ENCODE results near the gene CDC25B. TPM values are rescaled to one million over a fixed set of nuclear protein-coding genes. Genes with fewer than 3 reads are reported as not detected.

Gene CDC25B
- total and polyA plus RNA-seq, 2 experiments from 2014 or later, result 15.1 to 21.9 TPM

- no peak for TF ChIP-seq EZH2phosphoT487 (IDR thresholded peaks at IDR 0.05; ENCODE audit: low read depth, severe bottlenecking, unreplicated experiment)
- TF ChIP-seq EZH2 (IDR thresholded peaks at IDR 0.05; ENCODE audit: borderline replicate concordance), result no peak
- TF ChIP-seq CTCF (IDR thresholded peaks at IDR 0.05; ENCODE audit: poor library complexity), result no peak
- no peaks in the 10 kb centered on the region for H3K9me3 ChIP-seq (ENCODE audit: low read depth)
- no peak overlapping the region for H2AFZ ChIP-seq
- no peak overlapping the region for H3K4me3 ChIP-seq
- WGBS (ENCODE audit: low lambda C conversion rate, missing lambda C conversion rate), result 94% methylated on average over 11 of the region's 11 CpGs
- no peaks in the 10 kb centered on the region for H3K9me2 ChIP-seq (replicated peaks; ENCODE audit: insufficient read depth)
- H4K20me1 ChIP-seq (ENCODE audit: insufficient read depth, poor library complexity, severe bottlenecking), result no peaks in the 10 kb centered on the region
- peaks cover 10% of the 10 kb centered on the region for H3K79me2 ChIP-seq
- peaks cover 42% of the 10 kb centered on the region for H3K4me1 ChIP-seq (ENCODE audit: insufficient read depth)
- H3K27me3 ChIP-seq, result no peaks in the 10 kb centered on the region
- H3K4me2 ChIP-seq, result no peak overlapping the region
- no peak overlapping the region for H3K27ac ChIP-seq
- no peak for DNase-seq (ENCODE audit: low spot score)
- H3K36me3 ChIP-seq (replicated peaks; ENCODE audit: insufficient read depth, low read depth), result no peaks in the 10 kb centered on the region
These were observed 6.6 kb downstream of the CDC25B start for GRCh38 chr20:3802524-3803239.

- WGBS (ENCODE audit: low lambda C conversion rate, missing lambda C conversion rate), result 96% methylated on average over 14 of the region's 14 CpGs
- Histone ChIP-seq H3K4me2 (no peak overlapping the region), H3K27me3 (no peaks in the 10 kb centered on the region), H3K4me3 (no peak overlapping the region), H3K79me2 (peaks cover 10% of the 10 kb centered on the region), H3K9me3 (ENCODE audit: low read depth) (no peaks in the 10 kb centered on the region), H4K20me1 (ENCODE audit: insufficient read depth, poor library complexity, severe bottlenecking) (no peaks in the 10 kb centered on the region), H3K36me3 (replicated peaks; ENCODE audit: insufficient read depth, low read depth) (no peaks in the 10 kb centered on the region), H3K27ac (no peak overlapping the region), H3K4me1 (ENCODE audit: insufficient read depth) (peaks cover 45% of the 10 kb centered on the region), H2AFZ (no peak overlapping the region), H3K9me2 (replicated peaks; ENCODE audit: insufficient read depth) (no peaks in the 10 kb centered on the region)
- DNase-seq (ENCODE audit: low spot score), result no peak
- no peak for TF ChIP-seq EZH2 (IDR thresholded peaks at IDR 0.05; ENCODE audit: borderline replicate concordance)
- TF ChIP-seq CTCF (IDR thresholded peaks at IDR 0.05; ENCODE audit: poor library complexity), result no peak
- no peak for TF ChIP-seq EZH2phosphoT487 (IDR thresholded peaks at IDR 0.05; ENCODE audit: low read depth, severe bottlenecking, unreplicated experiment)
These were observed 7.2 kb downstream of the CDC25B start for GRCh38 chr20:3803289-3803688.

- no peaks in the 10 kb centered on the region for H3K9me2 ChIP-seq (replicated peaks; ENCODE audit: insufficient read depth)
- over 99% methylated on average over 6 of the region's 6 CpGs for WGBS (ENCODE audit: low lambda C conversion rate, missing lambda C conversion rate)
- no peaks in the 10 kb centered on the region for H3K9me3 ChIP-seq (ENCODE audit: low read depth)
- H3K27ac ChIP-seq, result no peak overlapping the region
- H3K27me3 ChIP-seq, result no peaks in the 10 kb centered on the region
- TF ChIP-seq EZH2 (IDR thresholded peaks at IDR 0.05; ENCODE audit: borderline replicate concordance), result no peak
- no peak for TF ChIP-seq CTCF (IDR thresholded peaks at IDR 0.05; ENCODE audit: poor library complexity)
- TF ChIP-seq EZH2phosphoT487 (IDR thresholded peaks at IDR 0.05; ENCODE audit: low read depth, severe bottlenecking, unreplicated experiment), result no peak
- peaks cover 4% of the 10 kb centered on the region for H3K79me2 ChIP-seq
- H3K36me3 ChIP-seq (replicated peaks; ENCODE audit: insufficient read depth, low read depth), result no peaks in the 10 kb centered on the region
- peaks cover 43% of the 10 kb centered on the region for H3K4me1 ChIP-seq (ENCODE audit: insufficient read depth)
- DNase-seq (ENCODE audit: low spot score), result no peak
- no peak overlapping the region for H3K4me3 ChIP-seq
- no peak overlapping the region for H3K4me2 ChIP-seq
- H4K20me1 ChIP-seq (ENCODE audit: insufficient read depth, poor library complexity, severe bottlenecking), result no peaks in the 10 kb centered on the region
- H2AFZ ChIP-seq, result no peak overlapping the region
These were observed 7.7 kb downstream of the CDC25B start for GRCh38 chr20:3803854-3804253.
